AG20443 (cell line): ENCODE results near the gene H6PD.

Experiments
- DNase-seq: peaks from one replicate; pipeline ENCODE4 v3.0.0; 2012; ENCODE audit warnings: low spot score, mixed read lengths

The H6PD gene

GRCh38 chr1:9317591-9318417, 83.2 kb downstream of the H6PD start:
- DNase-seq = peak; percentile 46

GRCh38 chr1:9319208-9319788, 84.7 kb downstream of the H6PD start:
- no peak for DNase-seq

GRCh38 chr1:9319789-9320519, 85.4 kb downstream of the H6PD start:
- DNase-seq = no peak
